NCI-H526 (cell line): ENCODE measurements around the gene NAB1.
"Not testable (repeated sequence)": the region's sequence is repeated elsewhere in the genome, so short reads cannot be mapped to it uniquely, and the experiment has no call there.

ENCODE experiments used
- DNase-seq, 2 experiments: peaks; one replicate each; lab custom pipeline; 2025; lab: John Stamatoyannopoulos, UW

Gene NAB1

GRCh38 chr2:190649035-190649797 is at the start of gene NAB1:
TSS of gene NAB1 (plus strand) at chr2:190649083. CDS start at chr2:190659177, 10,094 bp downstream.
- DNase-seq = peak in 1 of 2 experiments; percentile 58

GRCh38 chr2:190599546-190600220 is 49.2 kb upstream of the NAB1 start:
- DNase-seq = peak; percentile 84 to 91

- DNase-seq = no peak
Measured at GRCh38 chr2:190600293-190601103, 48.4 kb upstream of the NAB1 start.

- peak; percentile 54 to 72 for DNase-seq
Measured at GRCh38 chr2:190603374-190603773, 45.5 kb upstream of the NAB1 start.

GRCh38 chr2:190607014-190607597 is 41.8 kb upstream of the NAB1 start:
- DNase-seq = peak in 1 of 2 experiments; percentile 31

GRCh38 chr2:190607657-190608357 is 41.1 kb upstream of the NAB1 start:
- DNase-seq = no peak

- DNase-seq = not testable (repeated sequence)
Measured at GRCh38 chr2:190608863-190609262, 40.0 kb upstream of the NAB1 start.

GRCh38 chr2:190609397-190609796 is 39.5 kb upstream of the NAB1 start:
- DNase-seq = not testable (repeated sequence)

- DNase-seq = peak in 1 of 2 experiments; percentile 28
Measured at GRCh38 chr2:190610528-190610927, 38.4 kb upstream of the NAB1 start.

GRCh38 chr2:190615555-190616200 is 33.2 kb upstream of the NAB1 start:
- DNase-seq = no peak

GRCh38 chr2:190618030-190618429 is 30.9 kb upstream of the NAB1 start:
- DNase-seq = peak; percentile 41 to 54

- no peak for DNase-seq
Measured at GRCh38 chr2:190625691-190626090, 23.2 kb upstream of the NAB1 start.

- DNase-seq = no peak
Measured at GRCh38 chr2:190626641-190627210, 22.2 kb upstream of the NAB1 start.

- peak; percentile 49 to 82 for DNase-seq
Measured at GRCh38 chr2:190627448-190628412, 21.2 kb upstream of the NAB1 start.

GRCh38 chr2:190628591-190629319 is 20.1 kb upstream of the NAB1 start:
- DNase-seq = no peak

- DNase-seq = no peak
Measured at GRCh38 chr2:190634381-190634780, 14.5 kb upstream of the NAB1 start.

- no peak for DNase-seq
Measured at GRCh38 chr2:190635781-190636180, 13.1 kb upstream of the NAB1 start.

- peak in 1 of 2 experiments; percentile 48 for DNase-seq
Measured at GRCh38 chr2:190636361-190636760, 12.5 kb upstream of the NAB1 start.
